GM18868 (cell line): ENCODE results near the gene PEF1.
A peak's percentile ranks its signal among the peaks of the same experiment; 100 is the strongest.

Experiments
- ATAC-seq: cut with Tn5 transposase; IDR thresholded peaks from one replicate; pipeline ENCODE4 v1.9.1; 2021; ENCODE audit warnings: mild to moderate bottlenecking, moderate library complexity; ENCODE audit not compliant: unreplicated experiment

The PEF1 gene

GRCh38 chr1:31644560-31645273 is at the start of gene PEF1:
Gene PEF1, minus strand, starts transcription at chr1:31644876. Its CDS starts 12 bp downstream, at chr1:31644864.
- peak; percentile 88 for ATAC-seq

- no peak for ATAC-seq
These were observed 48.6 kb upstream of the PEF1 start for GRCh38 chr1:31693231-31693630.

DNA sequence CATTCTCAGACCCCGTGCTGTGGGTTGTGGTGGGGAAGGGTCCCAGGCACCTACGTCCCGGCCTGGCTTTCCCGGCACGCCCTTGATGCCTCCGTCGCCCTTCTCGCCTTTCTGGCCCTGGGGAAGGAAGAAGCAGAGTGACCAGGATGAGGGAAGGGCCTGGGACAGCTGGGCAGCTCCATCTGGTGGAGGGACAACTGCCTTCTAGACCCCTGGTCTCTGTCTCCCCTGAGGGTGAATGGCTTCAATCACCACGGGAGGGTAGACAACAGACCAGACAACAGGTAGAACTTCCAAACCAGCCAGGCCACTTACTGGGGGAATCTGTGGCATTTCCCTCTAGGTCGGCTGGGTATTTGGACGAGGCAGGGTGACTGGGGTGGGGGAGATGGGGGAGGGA is 47.3 kb upstream of the PEF1 start:
- no peak for ATAC-seq

- no peak for ATAC-seq
These were observed 46.8 kb upstream of the PEF1 start for GRCh38 chr1:31691446-31691845.

GRCh38 chr1:31690921-31691320 is 46.2 kb upstream of the PEF1 start:
- no peak for ATAC-seq

- ATAC-seq, result no peak
These were observed 45.2 kb upstream of the PEF1 start for GRCh38 chr1:31689854-31690253.

DNA sequence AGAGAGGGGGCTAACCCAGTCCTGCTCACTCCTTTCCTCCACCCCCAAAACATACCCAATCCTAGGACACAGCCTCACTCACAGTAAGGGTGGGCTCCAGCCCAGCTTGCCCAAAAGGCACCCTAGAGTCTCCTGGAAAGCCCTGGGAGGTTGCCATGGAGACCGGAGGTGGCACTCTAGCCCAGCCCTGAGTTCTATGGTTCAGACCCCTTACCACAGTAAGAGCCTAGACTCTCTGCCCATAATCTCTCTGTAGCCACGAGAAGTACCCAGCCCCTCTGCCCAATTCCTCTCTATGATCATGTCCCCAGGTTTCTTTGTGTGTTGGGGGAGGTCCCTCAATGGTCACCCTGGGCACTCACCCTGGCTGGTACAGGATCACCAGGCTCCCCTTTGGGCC is 44.7 kb upstream of the PEF1 start:
- ATAC-seq, result no peak

- no peak for ATAC-seq
These were observed 43.7 kb upstream of the PEF1 start for GRCh38 chr1:31688233-31688918.

DNA sequence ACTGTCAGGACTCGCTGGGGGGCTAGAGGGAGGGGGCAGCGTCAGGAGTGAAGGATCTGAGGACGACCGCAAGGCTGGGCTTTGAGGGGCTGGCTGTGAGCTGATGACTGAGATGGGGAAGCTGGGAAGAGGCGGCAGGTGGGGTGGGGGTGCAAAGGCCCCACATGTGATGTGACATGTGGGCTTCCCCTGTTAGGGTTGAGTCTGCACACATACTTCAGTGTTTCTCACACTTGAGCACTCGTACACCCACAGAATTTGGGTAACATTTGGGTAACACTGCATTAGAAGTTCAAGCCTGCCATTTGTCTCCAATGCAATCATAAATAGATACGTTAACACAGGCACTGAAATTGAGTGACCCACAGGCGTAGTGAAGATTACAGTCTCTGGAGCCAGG is 42.9 kb upstream of the PEF1 start:
- ATAC-seq, result no peak

DNA sequence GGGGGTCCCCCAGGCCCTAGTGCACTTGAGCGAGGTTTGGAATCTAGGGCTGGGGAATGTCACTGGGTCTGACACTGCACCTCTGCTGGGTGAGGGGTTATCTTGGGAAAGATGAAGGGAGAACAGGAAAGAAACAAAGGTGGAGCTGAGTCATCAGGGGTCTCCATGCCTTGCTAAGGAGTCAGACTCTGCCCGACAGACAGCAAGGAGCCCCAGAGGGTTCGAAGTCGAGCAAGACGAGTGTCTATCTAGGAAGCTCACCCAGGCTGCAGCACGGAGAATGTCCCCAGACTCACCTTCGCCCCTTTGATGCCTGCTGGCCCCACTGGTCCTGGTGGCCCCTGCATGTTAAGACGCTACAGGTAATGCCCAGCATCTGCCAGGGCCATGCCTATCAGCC is 41.1 kb upstream of the PEF1 start:
- no peak for ATAC-seq

DNA sequence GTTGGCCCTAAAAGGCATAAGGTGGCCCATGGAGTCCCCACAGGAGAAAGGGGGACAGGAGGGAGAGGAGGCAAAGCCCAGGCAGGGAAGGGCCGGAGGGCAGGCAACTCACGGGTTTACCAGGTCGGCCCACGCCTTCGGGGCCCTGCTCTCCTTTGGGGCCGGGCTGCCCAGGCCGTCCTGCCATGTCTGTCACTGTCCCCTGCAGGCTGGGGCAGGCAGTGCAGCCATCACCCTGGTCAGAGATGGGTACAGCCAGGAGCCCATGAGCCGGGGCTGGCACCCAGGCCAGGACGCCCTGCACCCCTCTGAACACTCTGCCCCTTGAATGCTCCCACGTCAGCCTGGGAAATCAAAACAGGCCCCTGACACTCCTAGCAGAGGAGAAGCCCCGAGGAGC is 39.3 kb upstream of the PEF1 start:
- ATAC-seq, result no peak

GRCh38 chr1:31681415-31681814 is 36.7 kb upstream of the PEF1 start:
- ATAC-seq, result no peak

DNA sequence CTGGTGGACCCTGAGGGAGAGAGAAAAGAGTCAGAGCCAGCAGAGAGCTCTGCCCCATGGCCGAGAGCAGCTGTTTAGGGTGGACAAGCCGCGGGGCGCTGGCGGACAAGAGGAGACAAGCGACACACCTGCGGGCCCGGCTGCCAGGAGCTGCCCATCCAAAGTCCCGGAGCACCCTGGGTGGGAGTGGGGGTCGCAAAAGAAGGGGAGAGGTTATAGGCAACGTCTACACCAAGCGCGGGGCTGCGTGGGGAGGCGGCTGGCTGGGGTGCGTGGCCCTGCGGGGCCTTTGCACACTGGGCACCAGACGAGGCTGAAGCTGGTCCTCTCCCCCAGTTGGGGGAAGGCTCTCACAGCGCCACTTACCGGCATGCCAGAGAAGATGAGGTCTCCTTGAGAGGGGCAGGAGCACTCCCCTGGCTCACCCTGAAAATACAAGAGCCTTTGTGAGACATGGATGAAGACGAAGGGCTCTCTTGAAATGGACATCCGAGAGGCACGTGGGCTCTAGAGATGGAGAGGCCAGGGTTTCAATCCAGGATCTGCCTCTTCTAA is 35.1 kb upstream of the PEF1 start:
- ATAC-seq, result no peak

GRCh38 chr1:31679091-31679490 is 34.4 kb upstream of the PEF1 start:
- ATAC-seq, result no peak

GRCh38 chr1:31678681-31679080 is 34.0 kb upstream of the PEF1 start:
- no peak for ATAC-seq

DNA sequence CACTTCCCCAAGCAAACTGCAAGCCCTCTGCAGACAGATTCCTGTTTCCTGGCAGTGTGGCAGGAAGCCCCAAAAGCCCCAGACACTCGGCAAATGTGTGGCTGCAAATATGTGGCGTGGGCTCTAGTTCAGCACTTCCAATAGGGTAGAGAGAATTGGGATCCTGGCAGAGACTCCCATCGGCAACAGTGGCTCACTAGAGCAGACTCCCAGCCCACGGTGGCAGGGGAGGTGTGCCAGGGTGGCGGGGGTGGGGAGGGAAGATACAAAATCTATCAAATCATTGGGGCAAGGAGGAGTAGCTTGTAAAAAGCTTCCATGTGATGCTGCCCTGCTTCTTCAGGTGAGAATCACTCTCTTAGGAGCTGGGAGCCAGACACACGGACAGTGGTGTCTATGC is 33.3 kb upstream of the PEF1 start:
- ATAC-seq, result no peak

GRCh38 chr1:31677401-31677800 is 32.7 kb upstream of the PEF1 start:
- ATAC-seq, result no peak

- no peak for ATAC-seq
These were observed 31.1 kb upstream of the PEF1 start for GRCh38 chr1:31675756-31676155.

- ATAC-seq, result no peak
These were observed 30.5 kb upstream of the PEF1 start for GRCh38 chr1:31675161-31675560.

GRCh38 chr1:31674626-31675025 is 29.9 kb upstream of the PEF1 start:
- no peak for ATAC-seq

DNA sequence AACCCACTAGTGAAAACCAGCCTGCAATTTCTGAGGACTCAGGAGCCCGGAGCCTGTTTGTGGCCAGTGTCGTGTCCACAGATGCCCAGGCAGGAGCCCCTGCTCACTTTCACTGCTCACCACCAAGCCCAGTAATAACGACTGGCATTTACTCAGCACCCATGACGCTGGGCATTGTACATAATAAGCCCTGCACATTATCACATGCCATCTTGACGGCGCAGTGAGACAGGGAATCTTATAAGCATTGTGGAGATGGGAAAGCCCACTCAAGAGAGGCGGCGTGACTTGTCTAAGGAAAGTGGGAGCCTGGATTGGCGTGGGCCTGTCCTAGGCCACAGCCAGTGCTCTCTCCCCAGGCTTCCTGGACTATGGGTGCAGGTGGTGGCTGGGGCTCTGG is 28.8 kb upstream of the PEF1 start:
- no peak for ATAC-seq

DNA sequence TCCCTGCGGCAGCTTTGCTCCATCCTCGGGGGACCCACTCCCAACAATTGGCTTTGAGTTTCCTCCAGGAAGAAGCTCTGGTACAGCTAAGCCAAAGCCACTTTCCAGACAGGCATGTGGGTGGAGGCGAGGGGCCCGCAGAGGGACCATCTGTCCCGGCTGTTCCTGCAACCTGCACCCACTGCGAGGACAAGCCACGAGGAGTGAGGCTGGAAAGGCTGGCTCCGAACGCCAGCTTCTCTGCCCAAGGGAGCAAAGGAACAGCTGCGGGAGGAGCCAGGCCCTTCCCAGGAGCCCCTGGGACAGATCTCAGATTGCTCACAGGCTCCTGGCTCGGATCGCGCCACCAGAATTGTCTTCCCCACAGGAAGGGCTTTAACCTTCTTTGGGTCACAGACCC is 28.3 kb upstream of the PEF1 start:
- no peak for ATAC-seq
